ENCODE measurements around the gene GALNT9.

The GALNT9 gene

DNA sequence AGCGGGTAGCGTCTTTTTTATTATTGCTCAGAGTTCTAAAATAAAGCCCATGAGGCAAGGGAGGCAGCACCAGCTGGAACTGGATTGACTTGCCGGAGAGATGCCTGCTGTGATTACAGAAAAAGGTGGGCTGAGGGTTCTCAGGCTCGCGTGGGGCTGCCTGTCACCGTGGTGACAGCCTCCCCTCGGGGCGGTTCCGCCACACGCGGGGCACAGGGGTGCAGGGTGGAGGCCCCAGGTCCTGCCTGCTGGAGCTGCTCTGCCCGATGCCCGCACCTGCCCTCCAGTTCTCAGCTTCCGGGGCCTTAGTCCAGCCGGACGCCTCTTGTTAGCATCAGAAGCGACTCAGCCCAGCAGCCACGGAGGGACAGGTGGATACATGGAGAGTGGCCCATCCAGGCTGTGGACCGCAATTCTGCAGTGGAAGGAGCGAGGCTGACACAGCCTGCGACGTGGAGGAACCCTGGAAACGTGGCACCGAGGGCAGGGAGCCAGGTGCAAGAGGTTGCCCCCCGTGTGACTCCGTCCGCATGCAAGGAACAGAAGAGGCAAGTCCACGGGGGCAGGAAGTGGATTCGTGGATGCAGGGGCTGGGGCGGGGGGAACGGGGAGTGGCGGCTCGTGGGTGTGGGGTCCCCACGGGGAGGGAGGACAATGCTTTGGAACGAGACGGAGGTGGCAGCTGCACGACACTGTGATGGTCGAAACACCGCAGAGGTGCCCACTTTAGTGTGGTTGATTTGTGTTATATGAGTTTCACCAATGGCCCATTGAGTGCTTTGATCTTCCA is 79.5 kb downstream of the GALNT9 start:
- no peaks in the 10 kb centered on the region for H3K4me1 ChIP-seq (ENCODE audit: insufficient read depth, low read length)
- H3K4me2 ChIP-seq (ENCODE audit: insufficient read depth, low read length) = no peak overlapping the region
- TF ChIP-seq, protein P1, sequence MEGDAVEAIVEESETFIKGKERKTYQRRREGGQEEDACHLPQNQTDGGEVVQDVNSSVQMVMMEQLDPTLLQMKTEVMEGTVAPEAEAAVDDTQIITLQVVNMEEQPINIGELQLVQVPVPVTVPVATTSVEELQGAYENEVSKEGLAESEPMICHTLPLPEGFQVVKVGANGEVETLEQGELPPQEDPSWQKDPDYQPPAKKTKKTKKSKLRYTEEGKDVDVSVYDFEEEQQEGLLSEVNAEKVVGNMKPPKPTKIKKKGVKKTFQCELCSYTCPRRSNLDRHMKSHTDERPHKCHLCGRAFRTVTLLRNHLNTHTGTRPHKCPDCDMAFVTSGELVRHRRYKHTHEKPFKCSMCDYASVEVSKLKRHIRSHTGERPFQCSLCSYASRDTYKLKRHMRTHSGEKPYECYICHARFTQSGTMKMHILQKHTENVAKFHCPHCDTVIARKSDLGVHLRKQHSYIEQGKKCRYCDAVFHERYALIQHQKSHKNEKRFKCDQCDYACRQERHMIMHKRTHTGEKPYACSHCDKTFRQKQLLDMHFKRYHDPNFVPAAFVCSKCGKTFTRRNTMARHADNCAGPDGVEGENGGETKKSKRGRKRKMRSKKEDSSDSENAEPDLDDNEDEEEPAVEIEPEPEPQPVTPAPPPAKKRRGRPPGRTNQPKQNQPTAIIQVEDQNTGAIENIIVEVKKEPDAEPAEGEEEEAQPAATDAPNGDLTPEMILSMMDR (IDR thresholded peaks at IDR 0.05; ENCODE audit: borderline replicate concordance, extremely low read depth, low read length, poor library complexity, severe bottlenecking) = no peak
- no peak for TF ChIP-seq EZH2 (IDR thresholded peaks at IDR 0.05; ENCODE audit: borderline replicate concordance, low read depth, low read length, severe bottlenecking)
- no peak overlapping the region for H3K27ac ChIP-seq (ENCODE audit: low read length)
- no peaks in the 10 kb centered on the region for H3K9me3 ChIP-seq (ENCODE audit: insufficient read depth, low read length, severe bottlenecking)
- no peaks in the 10 kb centered on the region for H4K20me1 ChIP-seq (ENCODE audit: insufficient read depth, low read length)
- H2AFZ ChIP-seq (ENCODE audit: low read depth, low read length) = no peak overlapping the region
- DNase-seq = no peak
- no peaks in the 10 kb centered on the region for H3K36me3 ChIP-seq (ENCODE audit: insufficient read depth, low read length)
- H3K27me3 ChIP-seq (ENCODE audit: insufficient read depth, low read length, poor library complexity) = no peaks in the 10 kb centered on the region
- no peak overlapping the region for H3K9ac ChIP-seq (ENCODE audit: low read depth, low read length)
- H3K79me2 ChIP-seq (ENCODE audit: insufficient read depth, low read length) = no peaks in the 10 kb centered on the region
- no peak overlapping the region for H3K4me3 ChIP-seq (ENCODE audit: low read depth in 1 of 2, low read length in 2 of 2)
- ATAC-seq (ENCODE audit: insufficient read depth, low read depth) = no peak

DNA sequence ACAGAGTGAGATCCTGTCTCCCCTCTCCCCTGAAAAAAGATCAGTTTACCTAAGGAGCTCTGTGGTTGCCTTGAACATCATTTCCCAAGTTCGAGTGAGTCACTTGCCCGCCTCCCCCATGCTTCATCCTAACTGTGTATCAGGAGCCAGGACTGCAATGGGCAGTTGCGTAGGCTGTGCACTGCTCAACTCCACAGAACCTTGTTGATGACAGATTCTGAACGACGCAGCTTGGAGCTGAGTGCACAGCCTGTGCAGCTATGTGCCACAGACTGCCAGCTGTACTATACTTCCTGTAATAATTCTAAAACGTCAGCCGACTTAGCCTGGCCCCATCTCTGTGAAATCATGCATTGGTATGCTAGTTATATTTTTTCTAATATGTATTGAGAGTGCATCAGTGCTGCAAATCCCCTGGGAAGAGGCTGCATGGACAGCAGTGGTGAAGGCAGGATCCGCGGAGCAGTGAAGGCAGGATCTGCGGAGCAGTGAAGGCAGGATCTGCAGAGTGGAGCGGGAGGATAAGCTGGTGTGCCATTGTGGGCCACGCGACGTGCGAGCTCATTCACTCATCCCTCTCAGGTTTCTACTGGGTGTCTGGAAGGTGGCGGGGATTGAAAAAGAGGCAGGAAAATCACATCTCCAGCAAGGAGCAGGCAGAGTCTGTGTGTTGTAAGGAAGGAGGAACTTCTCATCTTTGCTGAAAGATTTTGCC is 80.8 kb downstream of the GALNT9 start:
- ATAC-seq (ENCODE audit: insufficient read depth, low read depth) = no peak
- no peak overlapping the region for H2AFZ ChIP-seq (ENCODE audit: low read depth, low read length)

DNA sequence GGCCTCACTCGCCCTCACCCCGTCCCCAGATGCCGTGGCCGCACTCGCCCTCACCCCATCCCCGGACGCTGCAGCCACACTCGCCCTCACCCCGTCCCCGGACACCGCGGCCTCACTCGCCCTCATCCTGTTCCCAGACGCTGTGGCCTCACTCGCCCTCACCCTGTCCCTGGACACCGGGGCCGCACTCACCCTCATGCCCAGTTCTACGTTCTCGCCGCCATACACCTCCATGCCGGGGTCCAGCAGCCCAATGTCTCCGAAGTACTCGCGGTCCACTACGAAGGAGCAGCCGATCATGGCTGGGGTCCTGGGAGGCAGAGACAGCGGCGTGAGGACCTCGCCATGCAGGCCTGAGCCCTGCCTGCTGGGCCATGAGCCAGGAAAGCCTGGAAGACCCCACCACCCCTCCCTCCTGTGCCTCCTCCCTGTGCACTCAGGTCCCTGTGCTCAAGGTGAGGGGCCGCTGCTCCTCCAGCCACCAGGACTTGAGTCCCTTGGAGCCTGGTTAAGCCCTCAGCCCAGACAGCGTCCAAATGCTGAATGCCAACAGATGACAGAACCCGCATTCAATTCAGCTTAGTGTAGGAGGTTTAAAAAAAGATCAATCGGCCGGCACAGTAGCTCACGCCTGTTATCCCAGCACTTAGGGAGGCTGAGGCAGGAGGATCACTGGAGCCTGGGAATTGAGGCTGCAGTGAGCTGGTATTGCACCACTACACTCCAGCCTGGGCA is 81.5 kb downstream of the GALNT9 start:
- DNase-seq = no peak
- Histone ChIP-seq H3K9ac (ENCODE audit: low read depth, low read length) (no peak overlapping the region), H3K4me3 (ENCODE audit: low read depth in 1 of 2, low read length in 2 of 2) (no peak overlapping the region), H3K36me3 (ENCODE audit: insufficient read depth, low read length) (no peaks in the 10 kb centered on the region), H3K4me1 (ENCODE audit: insufficient read depth, low read length) (no peaks in the 10 kb centered on the region), H2AFZ (ENCODE audit: low read depth, low read length) (no peak overlapping the region), H4K20me1 (ENCODE audit: insufficient read depth, low read length) (no peaks in the 10 kb centered on the region), H3K27ac (ENCODE audit: low read length) (no peak overlapping the region), H3K4me2 (ENCODE audit: insufficient read depth, low read length) (no peak overlapping the region), H3K79me2 (ENCODE audit: insufficient read depth, low read length) (no peaks in the 10 kb centered on the region), H3K9me3 (ENCODE audit: insufficient read depth, low read length, severe bottlenecking) (no peaks in the 10 kb centered on the region), H3K27me3 (ENCODE audit: insufficient read depth, low read length, poor library complexity) (no peaks in the 10 kb centered on the region)
- ATAC-seq (ENCODE audit: insufficient read depth, low read depth) = no peak
- TF ChIP-seq, protein P1 (IDR thresholded peaks at IDR 0.05; ENCODE audit: borderline replicate concordance, extremely low read depth, low read length, poor library complexity, severe bottlenecking) = no peak

More for the DNA sequence above, 80.8 kb downstream of the GALNT9 start:
- Histone ChIP-seq H4K20me1 (ENCODE audit: insufficient read depth, low read length) (no peaks in the 10 kb centered on the region), H3K4me2 (ENCODE audit: insufficient read depth, low read length) (no peak overlapping the region), H3K36me3 (ENCODE audit: insufficient read depth, low read length) (no peaks in the 10 kb centered on the region), H3K27me3 (ENCODE audit: insufficient read depth, low read length, poor library complexity) (no peaks in the 10 kb centered on the region), H3K4me3 (ENCODE audit: low read depth in 1 of 2, low read length in 2 of 2) (no peak overlapping the region), H3K4me1 (ENCODE audit: insufficient read depth, low read length) (no peaks in the 10 kb centered on the region), H3K79me2 (ENCODE audit: insufficient read depth, low read length) (no peaks in the 10 kb centered on the region), H3K9me3 (ENCODE audit: insufficient read depth, low read length, severe bottlenecking) (no peaks in the 10 kb centered on the region), H3K27ac (ENCODE audit: low read length) (no peak overlapping the region), H3K9ac (ENCODE audit: low read depth, low read length) (no peak overlapping the region)
- TF ChIP-seq, protein P1 (IDR thresholded peaks at IDR 0.05; ENCODE audit: borderline replicate concordance, extremely low read depth, low read length, poor library complexity, severe bottlenecking) = no peak
- no peak for TF ChIP-seq EZH2 (IDR thresholded peaks at IDR 0.05; ENCODE audit: borderline replicate concordance, low read depth, low read length, severe bottlenecking)
- no peak for DNase-seq

Measured in DND-41 (cell line).